Gastroesophageal sphincter (tissue), 3 donors: Measurements from ENCODE around the gene BACH2.

Source experiments
- CTCF ChIP-seq, 4 experiments: fragments of 200-600 bp in 2 of 4; fragments of 450-650 bp in 2 of 4; sonication (generic) in 1 of 4; IDR thresholded peaks; one replicate each; pipeline ENCODE4 v1.5.1; 2017 to 2019; ENCODE audit warnings: antibody characterized with exemption in 4 of 4, mild to moderate bottlenecking in 2 of 4, moderate library complexity in 2 of 4
- EP300 ChIP-seq: sonication (generic); formaldehyde crosslinking; IDR thresholded peaks from one replicate; pipeline ENCODE4 v1.6.1; 2017; ENCODE audit warnings: antibody characterized with exemption, mild to moderate bottlenecking

- no peak for TF ChIP-seq CTCF (IDR thresholded peaks at IDR 0.05)
- TF ChIP-seq EP300 = no peak
Measured at GRCh38 chr6:90214966-90215365, 81.7 kb downstream of the BACH2 start.
